WTC11 (cell line): ENCODE data around the gene OGFR. TPM values are rescaled to one million over a fixed set of nuclear protein-coding genes. Genes with fewer than 3 reads are reported as not detected.

ENCODE experiments used
- ATAC-seq: fragments of 200-7000 bp; cut with Tn5 transposase; 2 replicates; pipeline ENCODE4 v1.10.0; 2021; ENCODE audit warnings: mild to moderate bottlenecking, moderate library complexity
- CTCF ChIA-PET: fragments of 300-600 bp; sonication (Branson Sonifier 250); formaldehyde crosslinking; loops from one replicate; lab custom pipeline; 2021; ENCODE audit warnings: antibody characterized with exemption; lab: Charles Lee
- POLR2A ChIA-PET: fragments of 350-600 bp; sonication (Branson Sonifier 250); formaldehyde crosslinking; loops from one replicate; lab custom pipeline; 2021; ENCODE audit warnings: antibody characterized with exemption; lab: Charles Lee
- DNase-seq: peaks from one replicate; pipeline ENCODE4 v3.0.0; 2021; ENCODE audit warnings: low spot score
- H3K27ac Mint-ChIP-seq: 2 replicates; pipeline ENCODE4 v1.8.0; 2021; ENCODE audit warnings: mixed read lengths
- H3K27me3 Mint-ChIP-seq: 2 replicates; pipeline ENCODE4 v1.8.0; 2021; ENCODE audit warnings: low read depth, mild to moderate bottlenecking, moderate library complexity, mixed read lengths
- H3K36me3 Mint-ChIP-seq: 2 replicates; pipeline ENCODE4 v1.8.0; 2021; ENCODE audit warnings: mixed read lengths
- H3K4me1 Mint-ChIP-seq: 2 replicates; pipeline ENCODE4 v1.8.0; 2022; ENCODE audit warnings: mixed read lengths
- H3K4me3 Mint-ChIP-seq: 2 replicates; pipeline ENCODE4 v1.8.0; 2021; ENCODE audit warnings: mild to moderate bottlenecking, moderate library complexity, mixed read lengths
- H3K9me3 Mint-ChIP-seq: 2 replicates; pipeline ENCODE4 v1.8.0; 2021; ENCODE audit warnings: mixed read lengths
- ARID4B ChIP-seq: sonication (generic); formaldehyde crosslinking; IDR thresholded peaks from 2 replicates; pipeline ENCODE4 v1.8.0; 2023; ENCODE audit warnings: missing genetic modification reagents, mild to moderate bottlenecking, borderline replicate concordance
- ATF2 ChIP-seq: sonication (generic); formaldehyde crosslinking; IDR thresholded peaks from 2 replicates; pipeline ENCODE4 v1.8.1; 2022; ENCODE audit warnings: low read depth, missing genetic modification reagents, borderline replicate concordance
- ATF6 ChIP-seq: sonication (generic); formaldehyde crosslinking; IDR thresholded peaks from 2 replicates; pipeline ENCODE4 v1.8.1; 2023; ENCODE audit warnings: mild to moderate bottlenecking, missing genetic modification reagents
- CBFB ChIP-seq: sonication (generic); formaldehyde crosslinking; IDR thresholded peaks from 2 replicates; pipeline ENCODE4 v1.8.1; 2022; ENCODE audit warnings: mild to moderate bottlenecking, low read depth, missing genetic modification reagents
- ELF4 ChIP-seq: sonication (generic); formaldehyde crosslinking; IDR thresholded peaks from 2 replicates; pipeline ENCODE4 v1.8.1; 2022; ENCODE audit warnings: low read depth, mild to moderate bottlenecking, moderate library complexity, missing genetic modification reagents
- FOXK1 ChIP-seq: sonication (generic); formaldehyde crosslinking; IDR thresholded peaks from 2 replicates; pipeline ENCODE4 v1.8.0; 2022; ENCODE audit warnings: mild to moderate bottlenecking, moderate library complexity, missing genetic modification reagents
- GABPB1 ChIP-seq: sonication (generic); formaldehyde crosslinking; IDR thresholded peaks from 2 replicates; pipeline ENCODE4 v1.8.1; 2023; ENCODE audit warnings: mild to moderate bottlenecking, missing genetic modification reagents
- GRHL2 ChIP-seq: fragments of 250-450 bp; sonication (Bioruptor Pico); IDR thresholded peaks from 2 replicates; pipeline ENCODE4 v1.8.0; 2022; ENCODE audit warnings: mild to moderate bottlenecking, moderate library complexity; ENCODE audit not compliant: insufficient replicate concordance, severe bottlenecking
- JAZF1 ChIP-seq: fragments of 250-450 bp; sonication (Bioruptor Pico); IDR thresholded peaks from 2 replicates; pipeline ENCODE4 v1.9.0; 2021; ENCODE audit warnings: moderate library complexity, mild to moderate bottlenecking, inconsistent platforms
- MAX ChIP-seq: sonication (generic); formaldehyde crosslinking; IDR thresholded peaks from 2 replicates; pipeline ENCODE4 v1.8.0; 2022; ENCODE audit warnings: mild to moderate bottlenecking, missing genetic modification reagents
- NR1H2 ChIP-seq: sonication (generic); formaldehyde crosslinking; IDR thresholded peaks from 2 replicates; pipeline ENCODE4 v1.9.0; 2021; ENCODE audit warnings: mild to moderate bottlenecking, moderate library complexity, missing genetic modification reagents
- PREB ChIP-seq: sonication (generic); formaldehyde crosslinking; IDR thresholded peaks from 2 replicates; pipeline ENCODE4 v1.8.1; 2022; ENCODE audit warnings: mild to moderate bottlenecking, missing genetic modification reagents, moderate library complexity, borderline replicate concordance
- SMAD4 ChIP-seq: sonication (generic); formaldehyde crosslinking; IDR thresholded peaks from 2 replicates; pipeline ENCODE4 v1.8.0; 2022; ENCODE audit warnings: mild to moderate bottlenecking, missing genetic modification reagents
- TP53 ChIP-seq: sonication (generic); formaldehyde crosslinking; IDR thresholded peaks from 2 replicates; pipeline ENCODE4 v1.8.1; 2023; ENCODE audit warnings: mild to moderate bottlenecking, missing genetic modification reagents
- USF2 ChIP-seq: sonication (generic); formaldehyde crosslinking; IDR thresholded peaks from 2 replicates; pipeline ENCODE4 v1.8.1; 2023; ENCODE audit warnings: mild to moderate bottlenecking, missing genetic modification reagents, moderate library complexity
- ZBTB21 ChIP-seq: sonication (generic); formaldehyde crosslinking; IDR thresholded peaks from 2 replicates; pipeline ENCODE4 v1.8.1; 2023; ENCODE audit warnings: mild to moderate bottlenecking, missing genetic modification reagents, borderline replicate concordance
- ZNF219 ChIP-seq: sonication (generic); formaldehyde crosslinking; IDR thresholded peaks from 2 replicates; pipeline ENCODE4 v1.8.0; 2023; ENCODE audit warnings: missing genetic modification reagents, mild to moderate bottlenecking, borderline replicate concordance
- ZNF232 ChIP-seq: sonication (generic); formaldehyde crosslinking; IDR thresholded peaks from 2 replicates; pipeline ENCODE4 v1.8.0; 2022; ENCODE audit warnings: mild to moderate bottlenecking, missing genetic modification reagents
- ZNF423 ChIP-seq: fragments of 250-450 bp; sonication (Bioruptor Pico); IDR thresholded peaks from 2 replicates; pipeline ENCODE4 v2.1.2; 2022; ENCODE audit warnings: mild to moderate bottlenecking, moderate library complexity
- ZNF532 ChIP-seq: fragments of 250-450 bp; sonication (Bioruptor Pico); IDR thresholded peaks from 2 replicates; pipeline ENCODE4 v1.9.0; 2021; ENCODE audit warnings: mild to moderate bottlenecking, borderline replicate concordance
- total RNA-seq: library from RNA; stranded (reverse); gene quantifications from 3 replicates; pipeline ENCODE4 v1.2.3, GENCODE V29; 2021

OGFR gene
- total RNA-seq, 1 experiment from 2014 or later, result 43.3 TPM

- TF ChIP-seq ZNF532 (no peak), SMAD4 (no peak), JAZF1 (CRISPR knock-in tag) (no peak), USF2 (no peak)
These were observed 34.3 kb upstream of the OGFR start (continued) for GRCh38 chr20:62770111-62770910.

GRCh38 chr20:62770916-62771315, 33.7 kb upstream of the OGFR start:
- no peak for TF ChIP-seq ATF6 (CRISPR knock-in tag)
- no peak for TF ChIP-seq ZNF219 (CRISPR knock-in tag)
- no peak for TF ChIP-seq TP53 (CRISPR knock-in tag)
- no peak for TF ChIP-seq SMAD4
- TF ChIP-seq NR1H2, result no peak
- TF ChIP-seq MAX, result no peak
- no peak for TF ChIP-seq ATF2 (CRISPR knock-in tag)
- TF ChIP-seq ZBTB21, result no peak
- TF ChIP-seq ELF4, result no peak
- TF ChIP-seq ZNF423, result no peak
- no peak for TF ChIP-seq GRHL2
- TF ChIP-seq ARID4B (CRISPR knock-in tag), result no peak
- TF ChIP-seq PREB (CRISPR knock-in tag), result no peak
- no peak for TF ChIP-seq GABPB1 (CRISPR knock-in tag)
- no peak for TF ChIP-seq JAZF1 (CRISPR knock-in tag)
- no peak for TF ChIP-seq FOXK1 (CRISPR knock-in tag)
- TF ChIP-seq CBFB, result no peak
- no peak for TF ChIP-seq ZNF232 (CRISPR knock-in tag)
- CTCF ChIA-PET, result no interaction called here
- H3K27me3 Mint-ChIP-seq, result no peaks in the 10 kb centered on the region
- POLR2A ChIA-PET, result no interaction called here
- H3K27ac Mint-ChIP-seq, result no peak overlapping the region
- no peak overlapping the region for H3K4me3 Mint-ChIP-seq
- H3K36me3 Mint-ChIP-seq, result no peaks in the 10 kb centered on the region
- H3K9me3 Mint-ChIP-seq, result no peaks in the 10 kb centered on the region
- ATAC-seq (no peak), DNase-seq (no peak)
- 0 out of 2 replicates have a peak, but pooled peaks cover 2% of the 10 kb centered on the region for H3K4me1 Mint-ChIP-seq
